GM23338 (cell line): Measurements from ENCODE around the gene KLHDC8A. TPM values are rescaled to one million over a fixed set of nuclear protein-coding genes. Genes with fewer than 3 reads are reported as not detected.

Source experiments
- ATAC-seq: fragments of 200-7000 bp; cut with Tn5 transposase; 3 replicates; pipeline ENCODE4 v1.9.1; 2020
- DNase-seq: peaks from one replicate; pipeline ENCODE4 v3.0.0-alpha.2; 2015; ENCODE audit warnings: low spot score
- H2AFZ ChIP-seq: fragments of 200-600 bp; sonication (generic); 2 replicates; pipeline ENCODE4 v1.8.0; 2016; ENCODE audit warnings: antibody characterized with exemption, mild to moderate bottlenecking, moderate library complexity
- H3F3A ChIP-seq: fragments of 200-600 bp; sonication (generic); replicated peaks from 2 replicates; pipeline ENCODE4 v1.8.0; 2017; ENCODE audit warnings: antibody characterized with exemption, mixed run types, low read depth
- H3K27ac ChIP-seq: fragments of 200-600 bp; sonication (generic); 2 replicates; pipeline ENCODE4 v1.6.1; 2016; ENCODE audit warnings: low read depth
- H3K27me3 ChIP-seq: fragments of 200-600 bp; sonication (generic); 2 replicates; pipeline ENCODE4 v1.8.0; 2016; ENCODE audit warnings: mild to moderate bottlenecking, mixed run types, moderate library complexity; ENCODE audit not compliant: insufficient read depth
- H3K36me3 ChIP-seq: fragments of 200-600 bp; sonication (generic); 2 replicates; pipeline ENCODE4 v1.8.0; 2016; ENCODE audit warnings: mild to moderate bottlenecking; ENCODE audit not compliant: insufficient read depth
- H3K4me1 ChIP-seq: fragments of 200-600 bp; sonication (generic); 2 replicates; pipeline ENCODE4 v1.8.0; 2016; ENCODE audit warnings: mild to moderate bottlenecking, moderate library complexity; ENCODE audit not compliant: insufficient read depth
- H3K4me2 ChIP-seq: fragments of 200-600 bp; sonication (generic); 2 replicates; pipeline ENCODE4 v1.7.1; 2017; ENCODE audit warnings: mixed run types
- H3K4me3 ChIP-seq: fragments of 200-600 bp; sonication (generic); 2 replicates; pipeline ENCODE4 v1.6.1; 2016; ENCODE audit warnings: mixed run types
- H3K79me2 ChIP-seq: fragments of 200-600 bp; sonication (generic); replicated peaks from 2 replicates; pipeline ENCODE4 v1.8.0; 2017; ENCODE audit warnings: mild to moderate bottlenecking; ENCODE audit not compliant: insufficient read depth
- H3K9me2 ChIP-seq: fragments of 200-600 bp; sonication (generic); 2 replicates; pipeline ENCODE4 v1.8.0; 2017; ENCODE audit not compliant: insufficient read depth
- H4K20me1 ChIP-seq: fragments of 200-600 bp; sonication (generic); replicated peaks from 2 replicates; pipeline ENCODE4 v1.8.0; 2017; ENCODE audit warnings: mild to moderate bottlenecking; ENCODE audit not compliant: insufficient read depth
- H3K27ac Mint-ChIP-seq: 2 replicates; pipeline ENCODE4 v1.8.0; 2020; ENCODE audit warnings: inconsistent platforms, mild to moderate bottlenecking, moderate library complexity, mixed read lengths
- H3K27me3 Mint-ChIP-seq: 3 replicates; pipeline ENCODE4 v1.8.0; 2022; ENCODE audit warnings: low read depth, mild to moderate bottlenecking, moderate library complexity, mixed read lengths, inconsistent platforms; ENCODE audit not compliant: insufficient read depth, poor library complexity
- H3K36me3 Mint-ChIP-seq: 3 replicates; pipeline ENCODE4 v1.8.0; 2021; ENCODE audit warnings: low read depth, mild to moderate bottlenecking, inconsistent platforms, moderate library complexity, mixed read lengths
- H3K4me1 Mint-ChIP-seq: 3 replicates; pipeline ENCODE4 v1.8.0; 2020; ENCODE audit warnings: mild to moderate bottlenecking, inconsistent platforms, mixed read lengths
- H3K4me3 Mint-ChIP-seq: 3 replicates; pipeline ENCODE4 v1.8.0; 2021; ENCODE audit warnings: moderate library complexity, mild to moderate bottlenecking, inconsistent platforms, mixed read lengths
- H3K9me3 Mint-ChIP-seq: 3 replicates; pipeline ENCODE4 v1.8.0; 2020; ENCODE audit warnings: moderate library complexity, mild to moderate bottlenecking, inconsistent platforms, mixed read lengths
- CREB1 ChIP-seq: fragments of 250-450 bp; sonication (Bioruptor Pico); IDR thresholded peaks from 2 replicates; pipeline ENCODE4 v1.5.0; 2020; ENCODE audit warnings: low read depth, mild to moderate bottlenecking, moderate library complexity
- CTCF ChIP-seq, 2 experiments: fragments of 200-600 bp in 1 of 2; sonication (generic) in 1 of 2; conservative IDR thresholded peaks; 2 replicates each; pipeline versions ENCODE4 v1.5.1 to v1.6.1; 2016 to 2017; ENCODE audit warnings: antibody characterized with exemption in 2 of 2, low read depth in 2 of 2, mild to moderate bottlenecking in 2 of 2, moderate library complexity in 1 of 2
- EZH2 ChIP-seq: fragments of 200-600 bp; sonication (generic); IDR thresholded peaks from one replicate; pipeline ENCODE4 v1.8.0; 2017; ENCODE audit warnings: antibody characterized with exemption, mild to moderate bottlenecking, low read depth; ENCODE audit not compliant: unreplicated experiment
- JUNB ChIP-seq: IDR thresholded peaks from one replicate; pipeline ENCODE4 v1.6.1; 2016; ENCODE audit warnings: antibody characterized with exemption; ENCODE audit not compliant: unreplicated experiment
- NANOG ChIP-seq: IDR thresholded peaks from 2 replicates; pipeline ENCODE4 v1.6.1; 2016; ENCODE audit warnings: antibody characterized with exemption, borderline replicate concordance
- ZNF114 ChIP-seq: fragments of 250-450 bp; sonication (Bioruptor Pico); IDR thresholded peaks from 2 replicates; pipeline ENCODE4 v1.5.0; 2020; ENCODE audit warnings: mild to moderate bottlenecking, moderate library complexity
- polyA plus RNA-seq: library from polyadenylated mRNA; unstranded; fragments of >200 nt; fragmentation: Nextera tagmentation; extraction: Ambion mirVana; gene quantifications from 2 replicates; pipeline ENCODE4 v1.2.1, GENCODE V29; 2016
- total RNA-seq: library from RNA; depleted of rRNA; stranded (reverse); fragments of >200 nt; shearing (Covaris generic); gene quantifications from 2 replicates; pipeline ENCODE4 v1.2.3, GENCODE V29; 2014
- TF ChIP-seq, protein P1 (sequence below): IDR thresholded peaks from one replicate; pipeline ENCODE4 v1.6.1; 2018; ENCODE audit warnings: antibody characterized with exemption; ENCODE audit not compliant: unreplicated experiment

Gene KLHDC8A
- total and polyA plus RNA-seq, 2 experiments from 2014 or later, result 1.7 to 2.8 TPM

- H3K27ac Mint-ChIP-seq, result peak overlapping the region; percentile 90
Measured at GRCh38 chr1:205303247-205303888, 53.4 kb downstream of the KLHDC8A start.

DNA sequence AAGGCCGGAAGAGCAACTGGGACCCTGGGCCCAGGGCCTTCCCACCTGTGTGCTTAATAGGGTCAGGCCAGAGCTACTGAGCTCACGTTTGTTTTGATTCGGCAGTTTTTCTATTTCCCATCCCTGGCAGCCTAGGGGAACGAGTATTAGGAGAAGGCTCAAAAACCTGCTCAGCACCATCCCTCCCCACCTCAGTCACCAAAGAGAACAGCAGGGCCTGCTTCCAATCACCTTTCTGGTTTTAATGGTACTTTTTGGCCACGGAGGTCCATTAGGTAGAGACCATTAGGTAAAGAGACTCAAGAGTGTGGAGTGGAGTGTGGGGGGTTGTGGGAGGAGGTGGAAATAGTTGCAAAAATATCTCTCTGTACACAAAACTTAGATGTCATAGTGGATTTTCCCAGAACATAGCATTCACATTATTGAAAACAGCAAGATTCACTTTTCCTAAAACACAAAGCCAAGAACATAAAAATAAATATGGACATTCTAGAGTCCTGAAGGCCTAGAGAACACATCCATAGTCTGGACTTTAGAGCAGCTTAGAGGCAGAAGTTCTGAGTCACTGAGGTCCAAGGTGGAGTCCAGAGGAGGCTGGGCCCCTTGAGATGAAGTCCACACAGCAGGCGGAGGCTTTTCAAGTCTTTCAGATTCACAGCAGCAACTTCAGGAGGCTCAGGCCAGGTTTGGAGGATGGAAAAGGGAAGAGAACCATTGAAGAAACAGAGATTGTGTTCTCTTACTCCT is 54.7 kb downstream of the KLHDC8A start:
- no peaks in the 10 kb centered on the region for H3K9me3 Mint-ChIP-seq
- Histone ChIP-seq H2AFZ (no peak overlapping the region), H3K27me3 (no peaks in the 10 kb centered on the region), H3K36me3 (peaks cover 15% of the 10 kb centered on the region), H3K4me3 (peak overlapping the region; percentile 37), H3K79me2 (peaks cover 4% of the 10 kb centered on the region; the same call in 1 of the 2 replicates), H3K27ac (peak overlapping the region; percentile 100), H3K4me1 (peaks cover 34% of the 10 kb centered on the region), H3K9me2 (no peaks in the 10 kb centered on the region), H3F3A (peaks cover 12% of the 10 kb centered on the region), H4K20me1 (no peaks in the 10 kb centered on the region), H3K4me2 (peak overlapping the region; percentile 66)
- H3K27me3 Mint-ChIP-seq, result peaks cover 23% of the 10 kb centered on the region
- H3K4me1 Mint-ChIP-seq, result peaks cover 48% of the 10 kb centered on the region
- no peak for DNase-seq
- no peak for ATAC-seq
- H3K27ac Mint-ChIP-seq, result peak overlapping the region; percentile 100
- H3K4me3 Mint-ChIP-seq, result peak overlapping the region; percentile 57
- H3K36me3 Mint-ChIP-seq, result peaks cover 47% of the 10 kb centered on the region
- no peak for TF ChIP-seq CTCF (conservative IDR thresholded peaks at IDR 0.05; ENCODE audit: low read depth in 2 of 2)
- no peak for TF ChIP-seq NANOG
- no peak for TF ChIP-seq JUNB
- no peak for TF ChIP-seq CREB1 (CRISPR knock-in tag)
- TF ChIP-seq, protein P1, sequence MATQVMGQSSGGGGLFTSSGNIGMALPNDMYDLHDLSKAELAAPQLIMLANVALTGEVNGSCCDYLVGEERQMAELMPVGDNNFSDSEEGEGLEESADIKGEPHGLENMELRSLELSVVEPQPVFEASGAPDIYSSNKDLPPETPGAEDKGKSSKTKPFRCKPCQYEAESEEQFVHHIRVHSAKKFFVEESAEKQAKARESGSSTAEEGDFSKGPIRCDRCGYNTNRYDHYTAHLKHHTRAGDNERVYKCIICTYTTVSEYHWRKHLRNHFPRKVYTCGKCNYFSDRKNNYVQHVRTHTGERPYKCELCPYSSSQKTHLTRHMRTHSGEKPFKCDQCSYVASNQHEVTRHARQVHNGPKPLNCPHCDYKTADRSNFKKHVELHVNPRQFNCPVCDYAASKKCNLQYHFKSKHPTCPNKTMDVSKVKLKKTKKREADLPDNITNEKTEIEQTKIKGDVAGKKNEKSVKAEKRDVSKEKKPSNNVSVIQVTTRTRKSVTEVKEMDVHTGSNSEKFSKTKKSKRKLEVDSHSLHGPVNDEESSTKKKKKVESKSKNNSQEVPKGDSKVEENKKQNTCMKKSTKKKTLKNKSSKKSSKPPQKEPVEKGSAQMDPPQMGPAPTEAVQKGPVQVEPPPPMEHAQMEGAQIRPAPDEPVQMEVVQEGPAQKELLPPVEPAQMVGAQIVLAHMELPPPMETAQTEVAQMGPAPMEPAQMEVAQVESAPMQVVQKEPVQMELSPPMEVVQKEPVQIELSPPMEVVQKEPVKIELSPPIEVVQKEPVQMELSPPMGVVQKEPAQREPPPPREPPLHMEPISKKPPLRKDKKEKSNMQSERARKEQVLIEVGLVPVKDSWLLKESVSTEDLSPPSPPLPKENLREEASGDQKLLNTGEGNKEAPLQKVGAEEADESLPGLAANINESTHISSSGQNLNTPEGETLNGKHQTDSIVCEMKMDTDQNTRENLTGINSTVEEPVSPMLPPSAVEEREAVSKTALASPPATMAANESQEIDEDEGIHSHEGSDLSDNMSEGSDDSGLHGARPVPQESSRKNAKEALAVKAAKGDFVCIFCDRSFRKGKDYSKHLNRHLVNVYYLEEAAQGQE, result no peak
- no peak for TF ChIP-seq EZH2

More at GRCh38 chr1:205303247-205303888, 53.4 kb downstream of the KLHDC8A start:
- H3K36me3 Mint-ChIP-seq, result peaks cover 61% of the 10 kb centered on the region
- Histone ChIP-seq H4K20me1 (no peaks in the 10 kb centered on the region), H3K36me3 (peaks cover 28% of the 10 kb centered on the region), H3K4me2 (0 out of 2 replicates have a peak overlapping the region, but pooled peaks have one; percentile 19), H2AFZ (no peak overlapping the region), H3K9me2 (no peaks in the 10 kb centered on the region), H3K27me3 (no peaks in the 10 kb centered on the region), H3K4me1 (peaks cover 28% of the 10 kb centered on the region), H3K27ac (peak overlapping the region; percentile 100), H3F3A (peaks cover 12% of the 10 kb centered on the region), H3K4me3 (no peak overlapping the region), H3K79me2 (peaks cover 4% of the 10 kb centered on the region; the same call in 1 of the 2 replicates)
- TF ChIP-seq CTCF (conservative IDR thresholded peaks at IDR 0.05; ENCODE audit: low read depth in 2 of 2), result 0 out of 4 replicates have a peak, but pooled peaks of 1 of the 2 experiments have one; percentile 22
- TF ChIP-seq ZNF114, result no peak
- H3K4me3 Mint-ChIP-seq, result no peak overlapping the region; the same call in 2 of the 3 replicates
- ATAC-seq, result no peak
- no peak for DNase-seq
- H3K4me1 Mint-ChIP-seq, result peaks cover 40% of the 10 kb centered on the region
- H3K27me3 Mint-ChIP-seq, result peaks cover 19% of the 10 kb centered on the region
- H3K9me3 Mint-ChIP-seq, result no peaks in the 10 kb centered on the region
